Measurements from ENCODE around the gene ACOD1.
"Not testable (repeated sequence)": the region's sequence is repeated elsewhere in the genome, so short reads cannot be mapped to it uniquely, and the experiment has no call there.

Gene ACOD1

DNA sequence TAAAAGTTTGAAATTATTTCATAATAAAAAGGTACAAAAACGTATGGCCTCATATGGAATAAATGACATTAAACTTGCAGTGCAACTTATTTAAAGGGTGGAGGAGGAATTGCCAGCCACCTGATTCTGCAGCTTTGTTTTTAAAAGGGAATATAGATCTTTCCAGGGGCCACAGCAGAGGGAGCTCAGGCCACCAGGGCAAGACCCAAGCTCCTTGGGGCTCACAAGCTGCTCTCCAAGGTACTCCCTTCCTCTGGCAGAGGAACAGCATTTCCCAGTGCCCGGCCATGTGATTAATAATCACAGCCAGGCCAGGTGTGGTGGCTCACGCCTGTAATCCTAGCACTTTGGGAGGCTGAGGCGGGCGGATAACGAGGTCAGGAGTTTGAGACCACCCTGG lies 6.2 kb downstream of the ACOD1 start:
- TF ChIP-seq, protein P1, sequence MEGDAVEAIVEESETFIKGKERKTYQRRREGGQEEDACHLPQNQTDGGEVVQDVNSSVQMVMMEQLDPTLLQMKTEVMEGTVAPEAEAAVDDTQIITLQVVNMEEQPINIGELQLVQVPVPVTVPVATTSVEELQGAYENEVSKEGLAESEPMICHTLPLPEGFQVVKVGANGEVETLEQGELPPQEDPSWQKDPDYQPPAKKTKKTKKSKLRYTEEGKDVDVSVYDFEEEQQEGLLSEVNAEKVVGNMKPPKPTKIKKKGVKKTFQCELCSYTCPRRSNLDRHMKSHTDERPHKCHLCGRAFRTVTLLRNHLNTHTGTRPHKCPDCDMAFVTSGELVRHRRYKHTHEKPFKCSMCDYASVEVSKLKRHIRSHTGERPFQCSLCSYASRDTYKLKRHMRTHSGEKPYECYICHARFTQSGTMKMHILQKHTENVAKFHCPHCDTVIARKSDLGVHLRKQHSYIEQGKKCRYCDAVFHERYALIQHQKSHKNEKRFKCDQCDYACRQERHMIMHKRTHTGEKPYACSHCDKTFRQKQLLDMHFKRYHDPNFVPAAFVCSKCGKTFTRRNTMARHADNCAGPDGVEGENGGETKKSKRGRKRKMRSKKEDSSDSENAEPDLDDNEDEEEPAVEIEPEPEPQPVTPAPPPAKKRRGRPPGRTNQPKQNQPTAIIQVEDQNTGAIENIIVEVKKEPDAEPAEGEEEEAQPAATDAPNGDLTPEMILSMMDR (IDR thresholded peaks at IDR 0.05; ENCODE audit: unreplicated experiment in 3 of 3): no peak
- Mint-ChIP-seq H3K9me3 (peaks cover 9% of the 10 kb centered on the region), H3K27me3 (ENCODE audit: low read depth) (peaks cover 5% of the 10 kb centered on the region), H3K4me1 (peaks cover 7% of the 10 kb centered on the region), H3K4me3 (no peak overlapping the region), H3K36me3 (ENCODE audit: low read depth) (no peaks in the 10 kb centered on the region), H3K27ac (no peak overlapping the region)

- Mint-ChIP-seq H3K27ac (no peak overlapping the region), H3K4me3 (no peak overlapping the region), H3K27me3 (ENCODE audit: low read depth) (no peaks in the 10 kb centered on the region), H3K4me1 (peaks cover 7% of the 10 kb centered on the region), H3K36me3 (ENCODE audit: low read depth) (no peaks in the 10 kb centered on the region), H3K9me3 (peaks cover 11% of the 10 kb centered on the region)
- TF ChIP-seq, protein P1 (IDR thresholded peaks at IDR 0.05; ENCODE audit: unreplicated experiment in 3 of 3): no peak
Observed at GRCh38 chr13:76955193-76955592, 6.9 kb downstream of the ACOD1 start.

DNA sequence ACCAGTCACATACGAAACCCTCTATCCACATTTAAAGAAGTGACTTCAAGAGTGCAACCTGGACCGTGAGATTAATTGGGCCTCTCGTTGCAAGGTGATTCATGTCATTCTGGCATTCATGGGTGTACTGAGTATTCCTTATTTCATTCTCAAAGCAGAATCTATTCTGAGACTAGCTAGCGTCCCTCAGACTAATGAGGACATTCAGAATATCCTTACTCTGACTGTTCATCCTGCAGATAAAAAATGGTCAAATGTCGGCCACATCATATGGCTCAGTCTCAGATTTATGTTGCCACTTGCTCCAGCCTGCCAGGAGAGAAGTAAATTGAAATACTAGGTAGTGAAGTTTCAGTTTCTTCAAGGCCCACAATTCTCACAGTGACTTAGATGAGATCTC lies 7.3 kb downstream of the ACOD1 start:
- H3K27me3 Mint-ChIP-seq (ENCODE audit: low read depth): no peaks in the 10 kb centered on the region
- peaks cover 7% of the 10 kb centered on the region for H3K4me1 Mint-ChIP-seq
- H3K36me3 Mint-ChIP-seq (ENCODE audit: low read depth): peaks cover 3% of the 10 kb centered on the region
- peaks cover 16% of the 10 kb centered on the region for H3K9me3 Mint-ChIP-seq
- TF ChIP-seq, protein P1 (IDR thresholded peaks at IDR 0.05; ENCODE audit: unreplicated experiment in 3 of 3): no peak
- H3K27ac Mint-ChIP-seq: no peak overlapping the region
- H3K4me3 Mint-ChIP-seq: no peak overlapping the region

- no peak overlapping the region for H3K27ac Mint-ChIP-seq
- no peaks in the 10 kb centered on the region for H3K4me1 Mint-ChIP-seq
- peaks cover 3% of the 10 kb centered on the region for H3K36me3 Mint-ChIP-seq (ENCODE audit: low read depth)
- no peak overlapping the region for H3K4me3 Mint-ChIP-seq
- TF ChIP-seq, protein P1 (IDR thresholded peaks at IDR 0.05; ENCODE audit: unreplicated experiment in 3 of 3): no peak
- H3K9me3 Mint-ChIP-seq: peaks cover 34% of the 10 kb centered on the region
- H3K27me3 Mint-ChIP-seq (ENCODE audit: low read depth): no peaks in the 10 kb centered on the region
Observed at GRCh38 chr13:76958841-76959432, 10.6 kb downstream of the ACOD1 start.

DNA sequence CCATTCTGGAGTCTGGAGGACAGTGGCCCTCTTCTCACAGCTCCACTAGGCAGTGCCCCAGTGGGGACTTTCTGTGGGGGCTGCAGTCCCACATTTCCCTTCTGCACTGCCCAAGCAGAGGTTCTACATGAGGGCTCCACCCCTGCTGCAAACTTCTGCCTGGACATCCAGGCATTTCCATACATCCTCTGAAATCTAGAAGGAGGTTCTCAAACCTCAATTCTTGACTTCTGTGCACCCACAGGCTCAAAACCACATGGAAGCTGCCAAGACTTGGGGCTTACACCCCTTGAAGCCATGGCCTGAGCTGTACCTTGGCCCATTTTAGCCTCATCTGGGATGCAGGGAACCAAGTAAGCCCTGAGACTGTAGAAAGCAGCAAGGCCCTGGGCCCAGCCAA lies 11.4 kb downstream of the ACOD1 start:
- not testable (repeated sequence) for H3K4me3 Mint-ChIP-seq; H3K36me3 Mint-ChIP-seq (ENCODE audit: low read depth); H3K27me3 Mint-ChIP-seq (ENCODE audit: low read depth); H3K27ac Mint-ChIP-seq; H3K4me1 Mint-ChIP-seq
- peaks cover 34% of the 10 kb centered on the region for H3K9me3 Mint-ChIP-seq

DNA sequence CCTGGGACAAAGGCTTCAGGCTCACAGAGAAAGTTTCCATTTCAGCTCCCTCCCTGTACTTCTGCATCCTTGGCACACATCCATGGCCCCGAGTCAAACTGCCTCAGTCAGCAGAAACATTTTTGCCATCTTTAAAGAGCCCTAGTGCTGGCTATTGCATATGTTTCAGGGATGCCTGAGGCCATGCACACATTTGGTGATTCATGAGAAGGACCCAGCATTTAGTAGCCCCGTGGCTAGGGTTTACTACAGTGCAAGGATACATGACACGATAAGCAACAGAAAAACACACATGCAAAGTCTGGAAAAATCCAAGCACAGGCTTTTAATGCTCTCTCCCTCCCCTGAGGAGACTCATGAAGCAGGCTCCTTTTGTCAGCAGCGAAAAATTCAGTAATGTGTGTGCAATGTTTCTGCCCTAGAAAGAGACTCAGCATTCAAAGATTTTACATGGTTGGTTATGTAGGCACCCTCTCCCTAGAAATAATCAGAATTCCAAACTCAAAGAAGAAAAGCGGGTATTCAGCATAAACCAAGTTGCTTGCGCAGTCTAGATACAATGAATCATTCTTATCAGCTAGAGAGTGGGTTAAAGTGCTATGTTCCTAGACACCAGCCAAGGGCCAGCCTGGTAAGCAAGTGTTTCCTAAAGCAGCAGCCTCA lies 17.6 kb downstream of the ACOD1 start:
- Mint-ChIP-seq H3K4me3 (no peak overlapping the region), H3K27ac (peak overlapping the region; percentile 95 to 96 (median 96)), H3K27me3 (ENCODE audit: low read depth) (no peaks in the 10 kb centered on the region), H3K36me3 (ENCODE audit: low read depth) (no peaks in the 10 kb centered on the region), H3K9me3 (peaks cover 16% of the 10 kb centered on the region), H3K4me1 (peaks cover 45% of the 10 kb centered on the region)
- TF ChIP-seq, protein P1 (IDR thresholded peaks at IDR 0.05; ENCODE audit: unreplicated experiment in 3 of 3): no peak

Measured in nephron (organoid).